Breast epithelium (tissue), 4 donors: ENCODE data around the gene DGKQ. TPM values are rescaled to one million over a fixed set of nuclear protein-coding genes. Genes with fewer than 3 reads are reported as not detected.
"Not testable (repeated sequence)": the region's sequence is repeated elsewhere in the genome, so short reads cannot be mapped to it uniquely, and the experiment has no call there.

ENCODE experiments used
- DNase-seq, 2 donors: peaks; one replicate each; pipeline ENCODE4 v3.0.0-alpha.2; 2019; ENCODE audit warnings: low spot score in 2 of 2
- H3K27ac ChIP-seq, 2 donors: fragments of 200-600 bp; sonication (generic) in 1 of 2; one replicate each; pipeline ENCODE4 v1.5.1; 2016 to 2019; ENCODE audit warnings: mild to moderate bottlenecking in 1 of 2
- H3K27me3 ChIP-seq, 2 donors: fragments of 200-600 bp; sonication (generic) in 1 of 2; one replicate each; pipeline versions ENCODE4 v1.5.1 to v1.6.0; 2017 to 2019; ENCODE audit warnings: control low read depth in 1 of 2, mild to moderate bottlenecking in 1 of 2
- H3K36me3 ChIP-seq: fragments of 200-600 bp; one replicate; pipeline ENCODE4 v1.5.1; 2019
- H3K4me1 ChIP-seq, 2 donors: fragments of 200-600 bp; sonication (generic); one replicate each; pipeline ENCODE4 v1.5.1; 2016 to 2019; ENCODE audit warnings: control low read depth in 1 of 2
- H3K4me3 ChIP-seq, 3 donors: fragments of 200-600 bp; sonication (generic); 1 replicate in 2 of 3; 2 replicates in 1 of 3; pipeline ENCODE4 v1.5.1; 2016 to 2019; ENCODE audit warnings: mild to moderate bottlenecking in 3 of 3, moderate library complexity in 2 of 3
- H3K9me3 ChIP-seq, 2 donors: fragments of 200-600 bp; sonication (generic) in 1 of 2; one replicate each; pipeline ENCODE4 v1.5.1; 2016 to 2019; ENCODE audit warnings: control low read depth in 1 of 2
- POLR2A ChIP-seq: fragments of 450-650 bp; IDR thresholded peaks from one replicate; pipeline ENCODE4 v1.6.1; 2016; ENCODE audit warnings: antibody characterized with exemption, mild to moderate bottlenecking, moderate library complexity
- POLR2AphosphoS5 ChIP-seq, 3 donors: sonication (generic); formaldehyde crosslinking; IDR thresholded peaks; one replicate each; pipeline ENCODE4 v1.6.1; 2017; ENCODE audit warnings: antibody characterized with exemption in 3 of 3
- intact Hi-C: fragments of 100-400 bp; cut with DNase I; formaldehyde crosslinking; loops from one replicate; pipeline ENCODE4 v1.15.1; 2023; ENCODE audit warnings: low total_unique reads
- total RNA-seq, 3 donors: library from RNA; depleted of rRNA; stranded (reverse); fragments of >200 nt; gene quantifications; one replicate each; pipeline ENCODE4 v1.1.0, GENCODE V29; 2016
- TF ChIP-seq, protein P1 (sequence below), 3 donors: fragments of 450-650 bp; IDR thresholded peaks; one replicate each; pipeline ENCODE4 v1.5.1; 2016 to 2017; ENCODE audit warnings: antibody characterized with exemption in 3 of 3, mild to moderate bottlenecking in 3 of 3, moderate library complexity in 3 of 3

The DGKQ gene
- total RNA-seq, 3 donors from 2014 or later, result 5.3 to 9.4 (median 8.8) TPM

GRCh38 chr4:982814-983213 is 9.4 kb upstream of the DGKQ start:
- Histone ChIP-seq H3K27me3 (no peaks in the 10 kb centered on the region), H3K4me3 (no peak overlapping the region), H3K9me3 (no peaks in the 10 kb centered on the region), H3K36me3 (no peaks in the 10 kb centered on the region), H3K27ac (no peak overlapping the region), H3K4me1 (peaks cover 3 to 12% of the 10 kb centered on the region in 2 donors)
- TF ChIP-seq POLR2AphosphoS5 (IDR thresholded peaks at IDR 0.05) (no peak), POLR2A (no peak)
- TF ChIP-seq, protein P1, sequence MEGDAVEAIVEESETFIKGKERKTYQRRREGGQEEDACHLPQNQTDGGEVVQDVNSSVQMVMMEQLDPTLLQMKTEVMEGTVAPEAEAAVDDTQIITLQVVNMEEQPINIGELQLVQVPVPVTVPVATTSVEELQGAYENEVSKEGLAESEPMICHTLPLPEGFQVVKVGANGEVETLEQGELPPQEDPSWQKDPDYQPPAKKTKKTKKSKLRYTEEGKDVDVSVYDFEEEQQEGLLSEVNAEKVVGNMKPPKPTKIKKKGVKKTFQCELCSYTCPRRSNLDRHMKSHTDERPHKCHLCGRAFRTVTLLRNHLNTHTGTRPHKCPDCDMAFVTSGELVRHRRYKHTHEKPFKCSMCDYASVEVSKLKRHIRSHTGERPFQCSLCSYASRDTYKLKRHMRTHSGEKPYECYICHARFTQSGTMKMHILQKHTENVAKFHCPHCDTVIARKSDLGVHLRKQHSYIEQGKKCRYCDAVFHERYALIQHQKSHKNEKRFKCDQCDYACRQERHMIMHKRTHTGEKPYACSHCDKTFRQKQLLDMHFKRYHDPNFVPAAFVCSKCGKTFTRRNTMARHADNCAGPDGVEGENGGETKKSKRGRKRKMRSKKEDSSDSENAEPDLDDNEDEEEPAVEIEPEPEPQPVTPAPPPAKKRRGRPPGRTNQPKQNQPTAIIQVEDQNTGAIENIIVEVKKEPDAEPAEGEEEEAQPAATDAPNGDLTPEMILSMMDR (IDR thresholded peaks at IDR 0.05), result no peak
- no peak for DNase-seq
- intact Hi-C loops, result no loop called here

GRCh38 chr4:982291-982690 is 8.9 kb upstream of the DGKQ start:
- intact Hi-C loops, result no loop called here
- Histone ChIP-seq H3K9me3 (no peaks in the 10 kb centered on the region), H3K4me3 (no peak overlapping the region), H3K27me3 (no peaks in the 10 kb centered on the region), H3K36me3 (no peaks in the 10 kb centered on the region), H3K27ac (no peak overlapping the region), H3K4me1 (peaks cover 3 to 7% of the 10 kb centered on the region in 2 donors)
- DNase-seq, result no peak
- TF ChIP-seq POLR2AphosphoS5 (IDR thresholded peaks at IDR 0.05) (no peak), POLR2A (no peak)
- TF ChIP-seq, protein P1 (IDR thresholded peaks at IDR 0.05), result no peak

DNA sequence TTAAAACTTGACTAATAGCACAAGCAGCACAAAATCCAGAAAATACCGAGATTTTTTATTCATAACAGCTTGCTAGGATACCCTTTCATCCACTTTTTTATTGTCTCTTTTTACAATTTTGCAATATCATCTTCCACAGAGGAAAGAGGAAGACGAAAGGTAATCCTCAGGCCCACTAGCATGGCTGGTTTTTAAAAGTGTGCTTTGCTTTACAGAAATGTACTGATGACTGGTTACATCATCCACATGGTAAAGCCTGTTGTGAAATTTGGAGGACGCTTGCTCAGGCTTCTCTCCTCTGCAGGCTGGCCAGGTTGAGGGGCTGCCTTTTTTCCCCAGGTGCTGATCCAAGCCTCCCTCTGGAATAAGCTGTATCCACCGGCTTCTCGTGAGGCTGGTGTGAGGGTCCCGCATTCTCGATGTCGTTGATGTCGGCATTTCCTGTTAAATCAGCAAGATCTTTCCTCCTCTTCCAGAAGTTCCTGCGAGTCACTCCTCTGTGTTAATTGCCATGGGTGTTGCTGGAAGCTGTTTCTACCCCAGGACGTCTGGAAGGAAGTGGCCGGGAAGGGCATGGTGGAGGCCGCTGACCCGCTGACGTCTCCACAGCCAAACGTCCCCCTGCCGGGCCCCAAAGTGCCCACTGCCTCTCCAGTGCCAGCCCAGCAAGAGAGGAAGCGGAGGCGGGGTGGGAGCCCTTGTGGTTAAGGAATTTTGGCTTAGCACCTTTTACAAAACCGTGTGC is 5.8 kb upstream of the DGKQ start:
- Histone ChIP-seq H3K4me1 (no peaks in the 10 kb centered on the region), H3K4me3 (no peak overlapping the region), H3K9me3 (no peaks in the 10 kb centered on the region), H3K27ac (no peak overlapping the region), H3K27me3 (no peaks in the 10 kb centered on the region), H3K36me3 (no peaks in the 10 kb centered on the region)
- TF ChIP-seq, protein P1 (IDR thresholded peaks at IDR 0.05), result no peak
- no peak for TF ChIP-seq POLR2AphosphoS5 (IDR thresholded peaks at IDR 0.05)
- TF ChIP-seq POLR2A, result no peak
- DNase-seq, result no peak
- intact Hi-C loops, result no loop called here

DNA sequence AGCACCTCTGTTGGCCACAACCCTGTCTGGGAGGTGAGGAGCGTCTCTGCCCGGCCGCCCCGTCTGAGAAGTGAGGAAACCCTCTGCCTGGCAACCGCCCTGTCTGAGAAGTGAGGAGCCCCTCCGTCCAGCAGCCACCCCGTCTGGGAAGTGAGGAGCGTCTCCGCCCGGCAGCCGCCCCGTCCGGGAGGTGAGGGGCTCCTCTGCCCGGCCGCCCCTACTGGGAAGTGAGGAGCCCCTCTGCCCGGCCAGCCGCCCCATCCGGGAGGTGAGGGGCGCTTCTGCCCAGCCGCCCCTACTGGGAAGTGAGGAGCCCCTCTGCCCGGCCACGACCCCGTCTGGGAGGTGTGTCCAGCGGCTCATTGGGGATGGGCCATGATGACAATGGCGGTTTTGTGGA is 2.6 kb upstream of the DGKQ start:
- H3K27ac ChIP-seq, H3K27me3 ChIP-seq, H3K4me3 ChIP-seq, DNase-seq, H3K36me3 ChIP-seq, H3K9me3 ChIP-seq, intact Hi-C loops: not testable (repeated sequence)
- H3K4me1 ChIP-seq, result peaks cover 16% of the 10 kb centered on the region in 2 donors

- intact Hi-C loops, result no loop called here
- TF ChIP-seq POLR2A, result no peak
- TF ChIP-seq POLR2AphosphoS5 (IDR thresholded peaks at IDR 0.05), result no peak
- TF ChIP-seq, protein P1 (IDR thresholded peaks at IDR 0.05), result no peak
Observed at GRCh38 chr4:974668-975067, 1.3 kb upstream of the DGKQ start.

More at GRCh38 chr4:974668-975067, 1.3 kb upstream of the DGKQ start:
- H3K27me3 ChIP-seq, result no peaks in the 10 kb centered on the region
- no peaks in the 10 kb centered on the region for H3K36me3 ChIP-seq
- H3K9me3 ChIP-seq, result no peaks in the 10 kb centered on the region
- DNase-seq, result no peak
- peaks cover 16% of the 10 kb centered on the region in 2 donors for H3K4me1 ChIP-seq
- no peak overlapping the region for H3K27ac ChIP-seq
- no peak overlapping the region for H3K4me3 ChIP-seq
